Activated CD8-positive, alpha-beta T cell treated with anti-CD3 and anti-CD28 coated beads for 36 hours (primary cell): ENCODE measurements around the gene RHBDL3. TPM values are rescaled to one million over a fixed set of nuclear protein-coding genes. Genes with fewer than 3 reads are reported as not detected.

Experiments
- ATAC-seq: fragments of 200-7000 bp; cut with Tn5 transposase; one replicate; pipeline ENCODE4 v1.10.0; 2021; ENCODE audit warnings: mild to moderate bottlenecking, moderate library complexity
- CTCF ChIA-PET: fragments of 350-600 bp; sonication (Branson Sonifier 250); formaldehyde crosslinking; loops from one replicate; lab custom pipeline; 2021; ENCODE audit warnings: antibody characterized with exemption; lab: Charles Lee
- POLR2A ChIA-PET: fragments of 350-600 bp; sonication (Branson Sonifier 250); formaldehyde crosslinking; loops from one replicate; lab custom pipeline; 2021; ENCODE audit warnings: antibody characterized with exemption; lab: Charles Lee
- DNase-seq: peaks from one replicate; pipeline ENCODE4 v3.0.0-alpha.2; 2020
- H3K27ac Mint-ChIP-seq: one replicate; pipeline ENCODE4 v1.8.0; 2021; ENCODE audit warnings: mild to moderate bottlenecking, mixed read lengths
- H3K27me3 Mint-ChIP-seq: one replicate; pipeline ENCODE4 v1.8.0; 2021; ENCODE audit warnings: mixed read lengths
- H3K36me3 Mint-ChIP-seq: one replicate; pipeline ENCODE4 v1.8.0; 2021; ENCODE audit warnings: low read depth, mixed read lengths
- H3K4me1 Mint-ChIP-seq: one replicate; pipeline ENCODE4 v1.8.0; 2021; ENCODE audit warnings: low read depth, mixed read lengths
- H3K4me3 Mint-ChIP-seq: one replicate; pipeline ENCODE4 v1.8.0; 2021; ENCODE audit warnings: mild to moderate bottlenecking, moderate library complexity, mixed read lengths
- H3K9me3 Mint-ChIP-seq: one replicate; pipeline ENCODE4 v1.8.0; 2021; ENCODE audit warnings: mixed read lengths
- CTCF ChIP-seq: fragments of 200-600 bp; IDR thresholded peaks from one replicate; pipeline ENCODE4 v1.8.0; 2022; ENCODE audit warnings: antibody characterized with exemption, mild to moderate bottlenecking
- intact Hi-C: fragments of 100-400 bp; cut with micrococcal nuclease; formaldehyde crosslinking; loops from one replicate; pipeline ENCODE4 v1.10.0; 2022
- total RNA-seq, 2 experiments: library from RNA; stranded (reverse); gene quantifications; one replicate each; pipeline ENCODE4 v1.2.3, GENCODE V29; 2021

RHBDL3 gene
- total RNA-seq, 2 experiments from 2014 or later = 0.11 TPM; not detected in 1

GRCh38 chr17:32331243-32332040 lies 65.8 kb downstream of the RHBDL3 start:
- POLR2A ChIA-PET = interaction anchor here (1.2 to 1.6 kb wide), 2 partner anchors 10 to 11 kb away, joined by 4 read pairs; no protein-coding TSS in a partner anchor
- no peak for DNase-seq
- CTCF ChIA-PET = interaction anchor here (0.8 to 1.7 kb wide), 7 partner anchors 8 to 131 kb away, joined by 3 to 9 read pairs (median 4); partner anchors contain the start of gene C17orf75
- Mint-ChIP-seq H3K9me3 (no peaks in the 10 kb centered on the region), H3K27ac (peak overlapping the region; percentile 79), H3K27me3 (no peaks in the 10 kb centered on the region), H3K4me3 (peak overlapping the region; percentile 3), H3K36me3 (peaks cover 27% of the 10 kb centered on the region), H3K4me1 (peaks cover 31% of the 10 kb centered on the region)
- intact Hi-C loops = no loop called here
- peak; percentile 77 for ATAC-seq
- TF ChIP-seq CTCF = no peak

- CTCF ChIA-PET = interaction anchor here (1.1 to 2.1 kb wide), 3 partner anchors 9 to 129 kb away, joined by 3 to 10 read pairs (median 4); partner anchors contain the start of gene C17orf75
Observed at GRCh38 chr17:32333187-32333586, 67.6 kb downstream of the RHBDL3 start.

GRCh38 chr17:32335046-32335445 lies 69.4 kb downstream of the RHBDL3 start:
- TF ChIP-seq CTCF = no peak
- Mint-ChIP-seq H3K27me3 (no peaks in the 10 kb centered on the region), H3K36me3 (peaks cover 33% of the 10 kb centered on the region), H3K27ac (no peak overlapping the region), H3K9me3 (no peaks in the 10 kb centered on the region), H3K4me1 (peaks cover 26% of the 10 kb centered on the region), H3K4me3 (no peak overlapping the region)
- CTCF ChIA-PET = interaction anchor here (1.0 to 1.6 kb wide), 4 partner anchors 8 to 109 kb away, joined by 3 to 6 read pairs (median 3); partner anchors contain the start of gene PSMD11
- DNase-seq (no peak), ATAC-seq (no peak)
- intact Hi-C loops = no loop called here
- POLR2A ChIA-PET = interaction anchor here (1.6 kb wide), 1 partner anchor 19 kb away, joined by 3 read pairs; no protein-coding TSS in a partner anchor

More at GRCh38 chr17:32333187-32333586, 67.6 kb downstream of the RHBDL3 start:
- peaks cover 24% of the 10 kb centered on the region for H3K4me1 Mint-ChIP-seq
- TF ChIP-seq CTCF = no peak
- H3K9me3 Mint-ChIP-seq = no peaks in the 10 kb centered on the region
- peaks cover 32% of the 10 kb centered on the region for H3K36me3 Mint-ChIP-seq
- ATAC-seq = no peak
- H3K27ac Mint-ChIP-seq = no peak overlapping the region
- H3K4me3 Mint-ChIP-seq = no peak overlapping the region
- H3K27me3 Mint-ChIP-seq = no peaks in the 10 kb centered on the region
- POLR2A ChIA-PET = interaction anchor here (0.8 to 0.9 kb wide), 2 partner anchors 55 to 80 kb away, joined by 3 read pairs; no protein-coding TSS in a partner anchor
- DNase-seq = no peak
- intact Hi-C loops = no loop called here

GRCh38 chr17:32335687-32336086 lies 70.1 kb downstream of the RHBDL3 start:
- Mint-ChIP-seq H3K27me3 (no peaks in the 10 kb centered on the region), H3K9me3 (no peaks in the 10 kb centered on the region), H3K4me1 (peaks cover 21% of the 10 kb centered on the region), H3K4me3 (no peak overlapping the region), H3K27ac (no peak overlapping the region), H3K36me3 (peaks cover 31% of the 10 kb centered on the region)
- CTCF ChIA-PET = interaction anchor here (1.0 to 1.6 kb wide), 3 partner anchors 9 to 16 kb away, joined by 3 to 6 read pairs (median 3); no protein-coding TSS in a partner anchor
- ATAC-seq (no peak), DNase-seq (no peak)
- TF ChIP-seq CTCF = no peak
- intact Hi-C loops = no loop called here
- POLR2A ChIA-PET = interaction anchor here (1.6 kb wide), 1 partner anchor 20 kb away, joined by 3 read pairs; no protein-coding TSS in a partner anchor
